K562 (cell line): Measurements from ENCODE around the gene CCDC32. TPM values are rescaled to one million over a fixed set of nuclear protein-coding genes. Genes with fewer than 3 reads are reported as not detected.

Experiments used
- ATF4 ChIP-seq: fragments of 450-650 bp; formaldehyde crosslinking; IDR thresholded peaks from 2 replicates; pipeline ENCODE4 v1.4.0; 2022; ENCODE audit warnings: mild to moderate bottlenecking, moderate library complexity
- C11orf30 ChIP-seq: fragments of 450-650 bp; IDR thresholded peaks from 2 replicates; pipeline ENCODE4 v1.6.1; 2016; ENCODE audit warnings: low read depth, mild to moderate bottlenecking
- DLX4 ChIP-seq: fragments of 250-450 bp; sonication (Bioruptor Pico); IDR thresholded peaks from 2 replicates; pipeline ENCODE4 v1.6.1; 2021; ENCODE audit warnings: mild to moderate bottlenecking
- GTF2E2 ChIP-seq: fragments of 200-800 bp; sonication (Bioruptor generic); IDR thresholded peaks from 2 replicates; pipeline ENCODE4 v1.6.1; 2016; ENCODE audit warnings: missing genetic modification characterization, missing compliant biosample characterization
- PHB ChIP-seq: fragments of 250-450 bp; sonication (Bioruptor Pico); IDR thresholded peaks from 2 replicates; pipeline ENCODE4 v1.5.0; 2021
- RFX1 ChIP-seq: fragments of 450-650 bp; IDR thresholded peaks from 2 replicates; pipeline ENCODE4 v1.6.1; 2016; ENCODE audit warnings: mild to moderate bottlenecking, moderate library complexity
- SRF ChIP-seq, 2 experiments: fragments of 250-450, 450-650 bp in 1 of 2; sonication (Bioruptor Pico) in 1 of 2; sonication (generic) in 1 of 2; formaldehyde crosslinking; IDR thresholded peaks; 2 replicates each; pipeline versions ENCODE4 v1.5.0 to v1.5.1; 2020 to 2022; ENCODE audit warnings: mild to moderate bottlenecking in 1 of 2, missing genetic modification reagents in 1 of 2
- TRIM25 ChIP-seq: fragments of 450-650 bp; IDR thresholded peaks from 2 replicates; pipeline ENCODE4 v1.7.0; 2016; ENCODE audit warnings: borderline replicate concordance
- YY1 ChIP-seq, 3 experiments: IDR thresholded peaks; 2 replicates each; pipeline ENCODE4 v1.6.1; 2011; ENCODE audit warnings: low read length in 2 of 3, mild to moderate bottlenecking in 2 of 3, moderate library complexity in 2 of 3, borderline replicate concordance in 1 of 3, control low read depth in 1 of 3, low read depth in 1 of 3; ENCODE audit not compliant: insufficient read depth in 3 of 3, insufficient replicate concordance in 2 of 3, control insufficient read depth in 1 of 3, insufficient read length in 1 of 3; ENCODE audit errors: extremely low read depth in 1 of 3
- ZBTB33 ChIP-seq: sonication (generic); formaldehyde crosslinking; IDR thresholded peaks from 2 replicates; pipeline ENCODE4 v1.8.1; 2023; ENCODE audit warnings: mild to moderate bottlenecking, missing genetic modification reagents
- ZNF3 ChIP-seq: fragments of 250-450 bp; sonication (Bioruptor Pico); IDR thresholded peaks from 2 replicates; pipeline ENCODE4 v1.5.0; 2021; ENCODE audit warnings: mild to moderate bottlenecking, moderate library complexity
- ZNF609 ChIP-seq: sonication (generic); formaldehyde crosslinking; IDR thresholded peaks from 2 replicates; pipeline ENCODE4 v1.8.1; 2023; ENCODE audit warnings: missing genetic modification reagents, mild to moderate bottlenecking, borderline replicate concordance
- ZNF778 ChIP-seq: fragments of 450-650 bp; formaldehyde crosslinking; IDR thresholded peaks from 2 replicates; pipeline ENCODE4 v1.4.0; 2020; ENCODE audit warnings: mild to moderate bottlenecking, moderate library complexity
- polyA plus RNA-seq, 8 experiments: library from polyadenylated mRNA; depleted of rRNA in 4 of 8; stranded (reverse) in 5 of 8; unstranded in 3 of 8; fragments of >200 nt; fragmentation: Nextera tagmentation in 2 of 8; fragmentation: Illumina TruSeq in 1 of 8; extraction: Ambion mirVana in 2 of 8; extraction: Trizol in 1 of 8; gene quantifications; 2 replicates each; pipeline versions ENCODE4 v1.2.1 to v1.2.3, GENCODE V29; 2011 to 2014; ENCODE audit warnings: inconsistent platforms in 1 of 8, missing spikeins in 1 of 8
- total RNA-seq, 7 experiments: library from RNA; depleted of rRNA in 6 of 7; stranded (reverse); fragments of >200 nt in 6 of 7; fragmentation: Illumina TruSeq in 2 of 7; extraction: Trizol in 2 of 7; gene quantifications; 2 replicates each; pipeline versions ENCODE4 v1.2.1 to v1.2.3, GENCODE V29; 2011 to 2021; ENCODE audit warnings: low replicate concordance in 1 of 7

The CCDC32 gene
- total and polyA plus RNA-seq, 9 of the 15 experiments (the other 6 are each of a cell fraction or from before 2014, with no cell fraction given) = 22.2 to 94.8 (median 37.1) TPM

- TF ChIP-seq ZNF609 (CRISPR knock-in tag) = no peak
- peak; percentile 96 to 99 (median 99) for TF ChIP-seq YY1 (IDR thresholded peaks at IDR 0.05; ENCODE audit: borderline replicate concordance in 1 of 3, control insufficient read depth in 1 of 3, extremely low read depth in 1 of 3, insufficient read depth in 3 of 3, insufficient read length in 1 of 3, insufficient replicate concordance in 2 of 3, low read depth in 1 of 3, low read length in 2 of 3)
- TF ChIP-seq ZNF3 (CRISPR knock-in tag) = no peak
- TF ChIP-seq ATF4 (CRISPR knock-in tag) = peak; percentile 93
- TF ChIP-seq RFX1 = no peak
- peak; percentile 71; the same call in 1 of the 2 replicates for TF ChIP-seq GTF2E2 (tag)
- TF ChIP-seq SRF (CRISPR knock-in tag; IDR thresholded peaks at IDR 0.05) = peak in 1 of 2 experiments; percentile 62; a peak in 1 of 4 replicates
- TF ChIP-seq DLX4 = no peak
- 0 out of 2 replicates have a peak, but pooled peaks have one; percentile 43 for TF ChIP-seq TRIM25
- no peak for TF ChIP-seq PHB
- no peak for TF ChIP-seq C11orf30
- no peak for TF ChIP-seq ZNF778 (CRISPR knock-in tag)
- TF ChIP-seq ZBTB33 (CRISPR knock-in tag) = peak; percentile 50; the same call in 1 of the 2 replicates
Measured at GRCh38 chr15:40593588-40594428, 29.0 kb upstream of the CCDC32 start, which contains the start of gene KNL1 (continued).
